ENCODE measurements around the gene CADPS.

DNA sequence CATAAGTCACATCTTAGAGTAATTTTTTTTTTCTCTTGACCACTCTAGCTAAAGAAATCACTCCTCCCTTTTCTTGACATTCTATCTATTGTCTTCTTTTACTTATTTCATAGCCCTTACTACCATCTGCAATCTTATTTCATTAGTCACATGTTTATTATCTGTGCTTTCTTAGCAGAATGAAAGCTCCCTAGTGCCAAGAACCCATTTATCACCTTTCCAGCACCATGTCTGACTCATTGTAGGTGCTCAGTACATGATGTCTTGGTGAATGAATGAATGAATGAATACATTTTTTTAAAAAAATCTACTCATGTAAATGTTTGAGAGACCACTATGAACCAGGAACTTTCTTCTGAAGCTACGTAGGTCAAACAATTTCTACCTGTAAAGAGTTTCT, 157.2 kb downstream of the CADPS start:
- TF ChIP-seq, protein P1, sequence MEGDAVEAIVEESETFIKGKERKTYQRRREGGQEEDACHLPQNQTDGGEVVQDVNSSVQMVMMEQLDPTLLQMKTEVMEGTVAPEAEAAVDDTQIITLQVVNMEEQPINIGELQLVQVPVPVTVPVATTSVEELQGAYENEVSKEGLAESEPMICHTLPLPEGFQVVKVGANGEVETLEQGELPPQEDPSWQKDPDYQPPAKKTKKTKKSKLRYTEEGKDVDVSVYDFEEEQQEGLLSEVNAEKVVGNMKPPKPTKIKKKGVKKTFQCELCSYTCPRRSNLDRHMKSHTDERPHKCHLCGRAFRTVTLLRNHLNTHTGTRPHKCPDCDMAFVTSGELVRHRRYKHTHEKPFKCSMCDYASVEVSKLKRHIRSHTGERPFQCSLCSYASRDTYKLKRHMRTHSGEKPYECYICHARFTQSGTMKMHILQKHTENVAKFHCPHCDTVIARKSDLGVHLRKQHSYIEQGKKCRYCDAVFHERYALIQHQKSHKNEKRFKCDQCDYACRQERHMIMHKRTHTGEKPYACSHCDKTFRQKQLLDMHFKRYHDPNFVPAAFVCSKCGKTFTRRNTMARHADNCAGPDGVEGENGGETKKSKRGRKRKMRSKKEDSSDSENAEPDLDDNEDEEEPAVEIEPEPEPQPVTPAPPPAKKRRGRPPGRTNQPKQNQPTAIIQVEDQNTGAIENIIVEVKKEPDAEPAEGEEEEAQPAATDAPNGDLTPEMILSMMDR (IDR thresholded peaks at IDR 0.05), result no peak
- TF ChIP-seq POLR2AphosphoS5 (IDR thresholded peaks at IDR 0.05; ENCODE audit: low read depth, low read length), result no peak
- TF ChIP-seq SIN3A (IDR thresholded peaks at IDR 0.05; ENCODE audit: borderline replicate concordance, insufficient read depth, low read depth, low read length), result no peak
